Heart right ventricle (tissue), 16 donors: ENCODE data around the gene PRXL2A. TPM values are rescaled to one million over a fixed set of nuclear protein-coding genes. Genes with fewer than 3 reads are reported as not detected.

Source experiments
- ATAC-seq, 8 donors: fragments of 200-7000 bp; cut with Tn5 transposase; one replicate each; pipeline ENCODE4 v1.9.1; 2020; ENCODE audit warnings: mild to moderate bottlenecking in 8 of 8, moderate library complexity in 8 of 8, moderate number of reproducible peaks in 1 of 8
- DNase-seq, 2 donors: peaks; one replicate each; pipeline ENCODE4 v3.0.0-alpha.2; 2020
- H3K27ac ChIP-seq, 10 donors: fragments of 200-600 bp; sonication (generic) in 2 of 10; one replicate each; pipeline versions ENCODE4 v1.5.0 to v1.8.0; 2020 to 2022; ENCODE audit warnings: mild to moderate bottlenecking in 3 of 10
- H3K27me3 ChIP-seq, 7 donors: fragments of 200-600 bp; one replicate each; pipeline ENCODE4 v1.8.0; 2021 to 2022; ENCODE audit warnings: mild to moderate bottlenecking in 2 of 7
- H3K36me3 ChIP-seq, 9 donors: fragments of 200-600 bp; sonication (generic) in 1 of 9; one replicate each; pipeline versions ENCODE4 v1.5.0 to v1.8.0; 2020 to 2022; ENCODE audit warnings: mild to moderate bottlenecking in 2 of 9
- H3K4me1 ChIP-seq, 9 donors: fragments of 200-600 bp; sonication (generic) in 1 of 9; one replicate each; pipeline versions ENCODE4 v1.5.0 to v1.8.0; 2020 to 2022; ENCODE audit warnings: mild to moderate bottlenecking in 4 of 9
- H3K4me3 ChIP-seq, 10 donors: fragments of 200-600 bp; sonication (generic) in 2 of 10; one replicate each; pipeline versions ENCODE4 v1.5.0 to v1.8.0; 2020 to 2022; ENCODE audit warnings: mild to moderate bottlenecking in 7 of 10, moderate library complexity in 2 of 10
- H3K9me3 ChIP-seq, 11 donors: fragments of 200-600 bp in 10 of 11; sonication (generic) in 2 of 11; one replicate each; pipeline versions ENCODE4 v1.5.0 to v1.8.0; 2013 to 2022; ENCODE audit warnings: mild to moderate bottlenecking in 2 of 11, control low read depth in 1 of 11, moderate library complexity in 1 of 11
- CTCF ChIP-seq, 9 donors: fragments of 200-600 bp; sonication (generic) in 2 of 9; IDR thresholded peaks; one replicate each; pipeline versions ENCODE4 v1.5.0 to v1.8.0; 2021 to 2022; ENCODE audit warnings: antibody characterized with exemption in 9 of 9, mild to moderate bottlenecking in 5 of 9, moderate library complexity in 1 of 9
- WGBS, 2 donors: extraction: QIAGEN DNeasy Blood & Tissue Kit; methylation state at CpG; one replicate each; pipeline ENCODE4 v1.1.7; 2013; ENCODE audit warnings: inconsistent platforms in 1 of 2; 5-methylcytosine and 5-hydroxymethylcytosine counted together
- intact Hi-C, 10 donors: fragments of 100-400 bp; cut with DNase I; formaldehyde crosslinking; loops; one replicate each; pipeline versions ENCODE4 v1.11.1 to v1.14.2; 2022
- polyA plus RNA-seq, 2 donors: library from polyadenylated mRNA; stranded (reverse); fragments of 200-250 nt; gene quantifications; one replicate each; pipeline ENCODE4 v1.2.3, GENCODE V29; 2013
- total RNA-seq, 10 donors: library from RNA; stranded (reverse); fragmentation: NEBNext Ultra II Directional in 3 of 10; extraction: Animal tissue kit (Norgen Biotek cat#: 25700) in 3 of 10; gene quantifications; one replicate each; pipeline versions ENCODE4 v1.2.1 to v1.2.4, GENCODE V29; 2021 to 2023
- donor health status: Arrhythmogenic right ventricular cardiomyopathy.
- donor health status: ischemic (EF 13 %, LVEDD 7.1; RV severe dilation, severe dysfunction).
- donor health status: healthy with polysubstance abuse.
- donor health status: DM: no; HTN: yes; CAD: no.
- donor health status: DM: no; HTN: no; CAD: no.
- donor health status: ischemic (EF 25% LVEDD 6.9; RV normal size, moderate dysfunction).
- donor health status: ischemic (EF 25% LVEDD 5.7; RV mildly dilated, moderate dysfunction).
- donor health status: healthy.
- donor health status: DM: yes; HTN: yes; CAD: no.
- donor health status: Ischemic cardiomyopathy.
- donor health status: ischemic (EF 35%, LVEDD 5.7; RV mildly dilated, moderate dysfunction).
- donor health status: nonischemic (EF 11% LVEDD 7.7; RV severe dilation, severe dysfunction).
- donor health status: DM: yes; HTN: yes; CAD: no.
- donor health status: PGD.
- donor health status: ischemic (EF 29% LVEDD 5.4; RV normal size, mild dysfunction).
- donor health status: nonischemic (EF 23%, LVEDD 6.1; RV moderate dilation, normal function).

The PRXL2A gene
- total and polyA plus RNA-seq, 12 donors = 46.0 to 135 (median 81.4) TPM

GRCh38 chr10:80463868-80464267 lies 55.5 kb downstream of the PRXL2A start:
- H3K27ac ChIP-seq = peak overlapping the region; percentile 54 to 100 (median 82)
- H3K27me3 ChIP-seq = no peaks in the 10 kb centered on the region
- no peaks in the 10 kb centered on the region for H3K9me3 ChIP-seq
- peaks cover 44 to 100% (median 100%) of the 10 kb centered on the region in 9 donors for H3K4me1 ChIP-seq
- WGBS, 2 donors = 82 to 89% methylated on average over 10 of the region's 10 CpGs
- ATAC-seq (no peak), DNase-seq (no peak)
- H3K4me3 ChIP-seq = peak overlapping the region in 4 of 10 donors; percentile 5 to 50 (median 30)
- TF ChIP-seq CTCF (IDR thresholded peaks at IDR 0.05) = no peak
- peaks cover 0 to 12% (median 0%) of the 10 kb centered on the region in 9 donors for H3K36me3 ChIP-seq
- intact Hi-C loops = loop anchor here in 1 of 10 donors (2.0 kb wide), 1 partner anchor 33 kb away; no protein-coding TSS in a partner anchor

GRCh38 chr10:80464557-80465450 lies 56.5 kb downstream of the PRXL2A start:
- ATAC-seq = peak; percentile 13 to 61 (median 52)
- peak overlapping the region; percentile 0 to 50 (median 26) for H3K4me3 ChIP-seq
- intact Hi-C loops = loop anchor here in 1 of 10 donors (5.0 kb wide), 1 partner anchor 37 kb away; no protein-coding TSS in a partner anchor
- H3K27ac ChIP-seq = peak overlapping the region; percentile 54 to 100 (median 82)
- H3K27me3 ChIP-seq = no peaks in the 10 kb centered on the region
- WGBS, 2 donors = 29 to 31% methylated on average over 14 of the region's 14 CpGs
- DNase-seq = peak; percentile 35 to 58
- H3K4me1 ChIP-seq = peaks cover 39 to 100% (median 100%) of the 10 kb centered on the region in 9 donors
- no peak for TF ChIP-seq CTCF (IDR thresholded peaks at IDR 0.05)
- peaks cover 0 to 21% (median 0%) of the 10 kb centered on the region in 9 donors for H3K36me3 ChIP-seq
- no peaks in the 10 kb centered on the region for H3K9me3 ChIP-seq

- TF ChIP-seq CTCF (IDR thresholded peaks at IDR 0.05) = no peak
- H3K27ac ChIP-seq = peak overlapping the region; percentile 54 to 100 (median 82)
- peaks cover 37 to 100% (median 99%) of the 10 kb centered on the region in 9 donors for H3K4me1 ChIP-seq
- intact Hi-C loops = loop anchor here in 1 of 10 donors (5.0 kb wide), 1 partner anchor 37 kb away; no protein-coding TSS in a partner anchor
- H3K9me3 ChIP-seq = no peaks in the 10 kb centered on the region
- WGBS, 2 donors = 37 to 63% methylated on average over 3 of the region's 3 CpGs
- H3K4me3 ChIP-seq = peak overlapping the region in 9 of 10 donors; percentile 13 to 50 (median 33)
- no peak for ATAC-seq
- H3K36me3 ChIP-seq = peaks cover 0 to 28% (median 0%) of the 10 kb centered on the region in 9 donors
- H3K27me3 ChIP-seq = no peaks in the 10 kb centered on the region
- DNase-seq = no peak
These were observed 57.1 kb downstream of the PRXL2A start for GRCh38 chr10:80465451-80465835.

GRCh38 chr10:80465839-80466590 lies 57.7 kb downstream of the PRXL2A start:
- 87 to 94% methylated on average over 10 of the region's 10 CpGs for whole genome bisulfite sequencing, 2 donors
- peaks cover 33 to 100% (median 99%) of the 10 kb centered on the region in 9 donors for H3K4me1 ChIP-seq
- H3K27me3 ChIP-seq = no peaks in the 10 kb centered on the region
- H3K4me3 ChIP-seq = peak overlapping the region in 1 of 10 donors; percentile 18
- no peak for TF ChIP-seq CTCF (IDR thresholded peaks at IDR 0.05)
- ATAC-seq (no peak), DNase-seq (no peak)
- H3K27ac ChIP-seq = peak overlapping the region; percentile 54 to 100 (median 82)
- H3K36me3 ChIP-seq = peaks cover 0 to 33% (median 0%) of the 10 kb centered on the region in 9 donors
- no peaks in the 10 kb centered on the region for H3K9me3 ChIP-seq
- intact Hi-C loops = loop anchor here in 1 of 10 donors (5.0 kb wide), 1 partner anchor 36 kb away; no protein-coding TSS in a partner anchor
